ENCODE data around the gene OPA1.

Gene OPA1

DNA sequence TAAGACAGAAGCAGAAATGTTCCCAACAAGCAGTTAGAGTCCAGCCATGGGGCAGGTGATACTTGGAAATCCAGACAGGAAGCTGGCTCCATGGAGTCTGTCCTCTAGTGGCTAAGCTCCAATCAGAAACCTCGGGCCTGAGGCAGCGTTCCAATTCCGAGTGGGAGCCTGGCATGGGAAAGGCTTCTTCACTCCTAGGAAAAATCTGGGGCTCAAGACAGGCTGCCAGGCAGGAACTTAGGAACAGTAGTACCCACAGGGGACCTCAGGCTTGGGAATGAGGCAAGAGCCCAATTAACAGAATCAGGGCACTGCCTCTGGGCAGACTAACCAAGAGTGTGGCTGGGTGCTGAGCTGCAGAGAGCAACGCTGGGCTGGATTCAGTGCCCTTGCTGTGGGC lies 32.1 kb upstream of the OPA1 start:
- Histone ChIP-seq H2AFZ (ENCODE audit: low read length) (no peak overlapping the region), H3K79me1 (ENCODE audit: low read depth, low read length) (no peaks in the 10 kb centered on the region), H2BK15ac (ENCODE audit: low read length) (no peak overlapping the region), H2BK120ac (ENCODE audit: low read depth, low read length) (no peak overlapping the region), H3K4ac (ENCODE audit: low read length) (no peak overlapping the region), H3K27me3 (ENCODE audit: control insufficient read depth in 3 of 3, insufficient read depth in 3 of 3, low read depth in 1 of 3, low read length in 3 of 3) (no peaks in the 10 kb centered on the region), H3K27ac (replicated peaks; ENCODE audit: low read length) (no peak overlapping the region), H3K4me3 (ENCODE audit: low read length in 2 of 2) (no peak overlapping the region), H3K4me1 (ENCODE audit: control insufficient read depth in 2 of 2, insufficient read depth in 1 of 2, low read depth in 1 of 2, low read length in 2 of 2) (no peaks in the 10 kb centered on the region), H3K23ac (ENCODE audit: low read depth, low read length, poor library complexity) (no peak overlapping the region), H2BK5ac (ENCODE audit: low read length) (no peak overlapping the region), H3K9me3 (replicated peaks in 1 of 2; ENCODE audit: control insufficient read depth in 2 of 2, insufficient read depth in 1 of 2, low read depth in 1 of 2, low read length in 2 of 2) (no peaks in the 10 kb centered on the region), H3K18ac (ENCODE audit: low read length) (no peak overlapping the region), H3K14ac (ENCODE audit: low read length) (no peak overlapping the region), H2AK5ac (ENCODE audit: low read depth, low read length) (no peak overlapping the region), H4K91ac (ENCODE audit: low read depth, low read length, poor library complexity) (no peak overlapping the region), H4K8ac (ENCODE audit: low read depth, low read length) (no peak overlapping the region), H3K36me3 (replicated peaks in 1 of 2; ENCODE audit: control insufficient read depth in 2 of 2, insufficient read depth in 2 of 2, low read length in 2 of 2) (no peaks in the 10 kb centered on the region), H3K4me2 (ENCODE audit: insufficient read depth, low read length, poor library complexity, severe bottlenecking) (no peak overlapping the region), H2BK12ac (ENCODE audit: low read length) (no peak overlapping the region), H3K9ac (ENCODE audit: low read depth, low read length, poor library complexity) (no peak overlapping the region)
- no peak for DNase-seq (ENCODE audit: low spot score)
- no CpG with 5 or more reads among the region's 4 CpGs for WGBS, 2 donors (ENCODE audit: extremely low coverage in 2 of 2, insufficient read length in 2 of 2, insufficient replicate concordance in 1 of 2)

DNA sequence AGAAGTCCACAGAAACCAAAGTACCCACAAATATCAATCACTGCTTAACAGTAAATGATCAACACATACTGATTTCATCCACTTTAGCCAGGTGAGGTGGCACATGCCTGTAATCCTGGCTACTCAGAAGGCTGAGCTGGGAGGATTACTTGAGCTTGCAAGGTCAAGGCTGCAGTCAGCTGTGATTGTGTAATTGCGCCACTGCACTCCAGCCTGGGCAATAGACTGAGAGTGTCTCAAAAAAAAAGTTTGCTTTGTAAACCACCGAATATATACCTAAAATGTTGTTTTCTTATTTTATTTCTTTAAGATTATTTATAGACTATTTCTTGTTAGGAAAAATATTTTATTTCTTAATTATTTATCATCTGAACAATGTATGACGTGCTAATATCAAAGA lies 29.6 kb upstream of the OPA1 start:
- no peaks in the 10 kb centered on the region for H3K4me1 ChIP-seq (ENCODE audit: control insufficient read depth in 2 of 2, insufficient read depth in 1 of 2, low read depth in 1 of 2, low read length in 2 of 2)
- no peaks in the 10 kb centered on the region for H3K27me3 ChIP-seq (ENCODE audit: control insufficient read depth in 3 of 3, insufficient read depth in 3 of 3, low read depth in 1 of 3, low read length in 3 of 3)
- no peak overlapping the region for H3K4ac ChIP-seq (ENCODE audit: low read length)
- H2BK5ac ChIP-seq (ENCODE audit: low read length), result no peak overlapping the region
- H2AK5ac ChIP-seq (ENCODE audit: low read depth, low read length), result no peak overlapping the region
- H2BK12ac ChIP-seq (ENCODE audit: low read length), result no peak overlapping the region
- H3K18ac ChIP-seq (ENCODE audit: low read length), result no peak overlapping the region
- no peak overlapping the region for H3K23ac ChIP-seq (ENCODE audit: low read depth, low read length, poor library complexity)
- no peaks in the 10 kb centered on the region for H3K9me3 ChIP-seq (replicated peaks in 1 of 2; ENCODE audit: control insufficient read depth in 2 of 2, insufficient read depth in 1 of 2, low read depth in 1 of 2, low read length in 2 of 2)
- no peak overlapping the region for H2BK120ac ChIP-seq (ENCODE audit: low read depth, low read length)
- no peaks in the 10 kb centered on the region for H3K79me1 ChIP-seq (ENCODE audit: low read depth, low read length)
- no peak for DNase-seq (ENCODE audit: low spot score)
- H3K27ac ChIP-seq (replicated peaks; ENCODE audit: low read length), result no peak overlapping the region
- no peak overlapping the region for H4K91ac ChIP-seq (ENCODE audit: low read depth, low read length, poor library complexity)
- no peak overlapping the region for H3K4me3 ChIP-seq (ENCODE audit: low read length in 2 of 2)
- no peaks in the 10 kb centered on the region for H3K36me3 ChIP-seq (replicated peaks in 1 of 2; ENCODE audit: control insufficient read depth in 2 of 2, insufficient read depth in 2 of 2, low read length in 2 of 2)
- no peak overlapping the region for H2BK15ac ChIP-seq (ENCODE audit: low read length)
- no peak overlapping the region for H3K14ac ChIP-seq (ENCODE audit: low read length)
- no peak overlapping the region for H4K8ac ChIP-seq (ENCODE audit: low read depth, low read length)
- no peak overlapping the region for H2AFZ ChIP-seq (ENCODE audit: low read length)
- no peak overlapping the region for H3K4me2 ChIP-seq (ENCODE audit: insufficient read depth, low read length, poor library complexity, severe bottlenecking)
- no peak overlapping the region for H3K9ac ChIP-seq (ENCODE audit: low read depth, low read length, poor library complexity)
- no CpG with 5 or more reads among the region's 3 CpGs for WGBS, 2 donors (ENCODE audit: extremely low coverage in 2 of 2, insufficient read length in 2 of 2, insufficient replicate concordance in 1 of 2)

DNA sequence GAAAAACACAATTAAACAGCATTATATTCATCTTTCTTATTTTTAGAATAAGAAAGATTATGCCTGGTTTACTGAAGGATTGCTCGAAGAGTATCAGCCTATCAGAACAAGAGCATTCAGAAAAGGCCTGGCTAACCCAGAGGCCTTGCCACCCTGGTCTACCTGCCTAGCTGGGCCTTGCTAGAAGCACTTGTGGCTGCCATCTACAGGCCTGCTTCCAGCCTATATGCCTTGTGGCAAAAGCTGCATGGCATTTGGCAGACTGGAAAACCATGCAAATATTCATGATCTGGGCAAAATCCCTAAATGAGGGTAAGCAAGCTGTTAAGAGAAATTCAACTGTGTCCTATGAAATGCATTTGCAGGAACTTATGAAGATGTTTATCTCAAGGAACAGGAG lies 29.0 kb upstream of the OPA1 start:
- Histone ChIP-seq H3K4me1 (ENCODE audit: control insufficient read depth in 2 of 2, insufficient read depth in 1 of 2, low read depth in 1 of 2, low read length in 2 of 2) (no peaks in the 10 kb centered on the region), H2AFZ (ENCODE audit: low read length) (no peak overlapping the region), H3K4me3 (ENCODE audit: low read length in 2 of 2) (no peak overlapping the region), H3K14ac (ENCODE audit: low read length) (no peak overlapping the region), H3K9me3 (replicated peaks in 1 of 2; ENCODE audit: control insufficient read depth in 2 of 2, insufficient read depth in 1 of 2, low read depth in 1 of 2, low read length in 2 of 2) (no peaks in the 10 kb centered on the region), H4K91ac (ENCODE audit: low read depth, low read length, poor library complexity) (no peak overlapping the region), H2BK15ac (ENCODE audit: low read length) (no peak overlapping the region), H3K9ac (ENCODE audit: low read depth, low read length, poor library complexity) (no peak overlapping the region), H3K27me3 (ENCODE audit: control insufficient read depth in 3 of 3, insufficient read depth in 3 of 3, low read depth in 1 of 3, low read length in 3 of 3) (no peaks in the 10 kb centered on the region), H3K4me2 (ENCODE audit: insufficient read depth, low read length, poor library complexity, severe bottlenecking) (no peak overlapping the region), H2BK120ac (ENCODE audit: low read depth, low read length) (no peak overlapping the region), H2AK5ac (ENCODE audit: low read depth, low read length) (no peak overlapping the region), H3K27ac (replicated peaks; ENCODE audit: low read length) (no peak overlapping the region), H2BK5ac (ENCODE audit: low read length) (no peak overlapping the region), H3K23ac (ENCODE audit: low read depth, low read length, poor library complexity) (no peak overlapping the region), H3K79me1 (ENCODE audit: low read depth, low read length) (no peaks in the 10 kb centered on the region), H4K8ac (ENCODE audit: low read depth, low read length) (no peak overlapping the region), H3K18ac (ENCODE audit: low read length) (no peak overlapping the region), H3K4ac (ENCODE audit: low read length) (no peak overlapping the region), H2BK12ac (ENCODE audit: low read length) (no peak overlapping the region), H3K36me3 (replicated peaks in 1 of 2; ENCODE audit: control insufficient read depth in 2 of 2, insufficient read depth in 2 of 2, low read length in 2 of 2) (no peaks in the 10 kb centered on the region)
- no peak for DNase-seq (ENCODE audit: low spot score)
- WGBS, 2 donors (ENCODE audit: extremely low coverage in 2 of 2, insufficient read length in 2 of 2, insufficient replicate concordance in 1 of 2), result no CpG with 5 or more reads among the region's 1 CpG

DNA sequence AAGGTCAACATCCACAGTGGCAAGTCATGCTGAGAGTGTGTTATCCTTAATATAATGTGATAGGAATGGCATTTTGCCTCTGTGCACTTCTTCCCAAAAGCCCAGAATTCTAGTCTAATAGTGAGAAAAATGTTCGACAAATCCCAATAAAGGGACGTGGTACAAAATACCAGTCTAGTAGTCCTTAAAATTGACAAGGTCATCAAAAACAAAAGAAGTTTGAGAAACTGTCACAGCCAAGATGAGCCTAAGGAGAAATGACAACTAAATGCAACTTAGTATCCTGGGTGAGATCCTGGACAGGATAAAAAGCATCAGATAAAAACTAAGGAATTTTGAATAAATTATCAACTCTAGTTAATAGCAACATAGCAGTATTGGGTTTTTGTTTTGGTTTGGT lies 23.9 kb upstream of the OPA1 start:
- Histone ChIP-seq H3K9me3 (replicated peaks in 1 of 2; ENCODE audit: control insufficient read depth in 2 of 2, insufficient read depth in 1 of 2, low read depth in 1 of 2, low read length in 2 of 2) (no peaks in the 10 kb centered on the region), H3K23ac (ENCODE audit: low read depth, low read length, poor library complexity) (no peak overlapping the region), H3K4me3 (ENCODE audit: low read length in 2 of 2) (no peak overlapping the region), H2BK5ac (ENCODE audit: low read length) (no peak overlapping the region), H2AK5ac (ENCODE audit: low read depth, low read length) (no peak overlapping the region), H3K14ac (ENCODE audit: low read length) (no peak overlapping the region), H3K18ac (ENCODE audit: low read length) (no peak overlapping the region), H3K79me1 (ENCODE audit: low read depth, low read length) (no peaks in the 10 kb centered on the region), H3K4me1 (ENCODE audit: control insufficient read depth in 2 of 2, insufficient read depth in 1 of 2, low read depth in 1 of 2, low read length in 2 of 2) (no peaks in the 10 kb centered on the region), H4K8ac (ENCODE audit: low read depth, low read length) (no peak overlapping the region), H3K4ac (ENCODE audit: low read length) (no peak overlapping the region), H4K91ac (ENCODE audit: low read depth, low read length, poor library complexity) (no peak overlapping the region), H3K9ac (ENCODE audit: low read depth, low read length, poor library complexity) (no peak overlapping the region), H2AFZ (ENCODE audit: low read length) (no peak overlapping the region), H3K4me2 (ENCODE audit: insufficient read depth, low read length, poor library complexity, severe bottlenecking) (no peak overlapping the region), H3K27me3 (ENCODE audit: control insufficient read depth in 3 of 3, insufficient read depth in 3 of 3, low read depth in 1 of 3, low read length in 3 of 3) (no peaks in the 10 kb centered on the region), H3K36me3 (replicated peaks in 1 of 2; ENCODE audit: control insufficient read depth in 2 of 2, insufficient read depth in 2 of 2, low read length in 2 of 2) (no peaks in the 10 kb centered on the region), H2BK120ac (ENCODE audit: low read depth, low read length) (no peak overlapping the region), H3K27ac (replicated peaks; ENCODE audit: low read length) (no peak overlapping the region), H2BK15ac (ENCODE audit: low read length) (no peak overlapping the region), H2BK12ac (ENCODE audit: low read length) (no peak overlapping the region)
- WGBS, 2 donors (ENCODE audit: extremely low coverage in 2 of 2, insufficient read length in 2 of 2, insufficient replicate concordance in 1 of 2), result no CpG with 5 or more reads among the region's 2 CpGs
- DNase-seq (ENCODE audit: low spot score), result no peak
